C4-2B (cell line): ENCODE results near the gene GPR65.

Experiments used
- ZFX ChIP-seq: fragments of 450-650 bp; IDR thresholded peaks from 2 replicates; pipeline ENCODE4 v1.6.1; 2017
- TF ChIP-seq, protein P1 (sequence below): fragments of 450-650 bp; conservative IDR thresholded peaks from 2 replicates; pipeline ENCODE4 v1.5.1; 2017; ENCODE audit warnings: mild to moderate bottlenecking

DNA sequence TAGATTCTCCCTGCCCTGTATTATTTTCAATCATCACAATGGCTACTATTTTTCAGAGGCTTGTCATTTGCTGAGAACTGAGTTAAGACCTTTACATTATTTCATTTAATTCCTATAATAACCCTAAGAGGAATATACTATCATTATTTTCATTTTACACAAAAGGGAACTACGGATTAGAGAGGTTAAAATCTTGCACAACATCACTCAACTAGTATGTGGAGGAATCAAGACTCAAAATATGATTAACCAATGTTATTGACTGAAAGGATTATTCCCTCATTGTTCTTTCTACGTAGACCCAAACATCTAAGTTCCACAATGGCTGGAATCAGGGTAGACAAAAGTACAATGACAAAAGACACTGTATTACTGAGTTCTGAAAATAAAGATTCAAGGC lies 45.0 kb downstream of the GPR65 start:
- TF ChIP-seq, protein P1, sequence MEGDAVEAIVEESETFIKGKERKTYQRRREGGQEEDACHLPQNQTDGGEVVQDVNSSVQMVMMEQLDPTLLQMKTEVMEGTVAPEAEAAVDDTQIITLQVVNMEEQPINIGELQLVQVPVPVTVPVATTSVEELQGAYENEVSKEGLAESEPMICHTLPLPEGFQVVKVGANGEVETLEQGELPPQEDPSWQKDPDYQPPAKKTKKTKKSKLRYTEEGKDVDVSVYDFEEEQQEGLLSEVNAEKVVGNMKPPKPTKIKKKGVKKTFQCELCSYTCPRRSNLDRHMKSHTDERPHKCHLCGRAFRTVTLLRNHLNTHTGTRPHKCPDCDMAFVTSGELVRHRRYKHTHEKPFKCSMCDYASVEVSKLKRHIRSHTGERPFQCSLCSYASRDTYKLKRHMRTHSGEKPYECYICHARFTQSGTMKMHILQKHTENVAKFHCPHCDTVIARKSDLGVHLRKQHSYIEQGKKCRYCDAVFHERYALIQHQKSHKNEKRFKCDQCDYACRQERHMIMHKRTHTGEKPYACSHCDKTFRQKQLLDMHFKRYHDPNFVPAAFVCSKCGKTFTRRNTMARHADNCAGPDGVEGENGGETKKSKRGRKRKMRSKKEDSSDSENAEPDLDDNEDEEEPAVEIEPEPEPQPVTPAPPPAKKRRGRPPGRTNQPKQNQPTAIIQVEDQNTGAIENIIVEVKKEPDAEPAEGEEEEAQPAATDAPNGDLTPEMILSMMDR = no peak
- TF ChIP-seq ZFX = no peak
